HCT116 (cell line): ENCODE results near the gene PAX9. TPM values are rescaled to one million over a fixed set of nuclear protein-coding genes. Genes with fewer than 3 reads are reported as not detected.

Experiments
- ATF3 ChIP-seq: IDR thresholded peaks from 2 replicates; pipeline ENCODE4 v1.6.1; 2012
- EZH2phosphoT487 ChIP-seq: fragments of 200-600 bp; IDR thresholded peaks from 2 replicates; pipeline ENCODE4 v1.6.1; 2018; ENCODE audit warnings: antibody characterized with exemption, borderline replicate concordance
- FOSL1 ChIP-seq: IDR thresholded peaks from 2 replicates; pipeline ENCODE4 v1.6.1; 2012; ENCODE audit warnings: low read depth
- SIN3A ChIP-seq: IDR thresholded peaks from 2 replicates; pipeline ENCODE4 v1.6.1; 2012; ENCODE audit warnings: low read depth
- SRF ChIP-seq: IDR thresholded peaks from 2 replicates; pipeline ENCODE4 v1.6.1; 2012; ENCODE audit warnings: low read depth
- TCF7L2 ChIP-seq: IDR thresholded peaks from 2 replicates; pipeline ENCODE4 v1.7.0; 2011; ENCODE audit warnings: borderline replicate concordance, inconsistent platforms; ENCODE audit not compliant: insufficient read depth, insufficient read length; ENCODE audit errors: extremely low read depth
- ZBTB33 ChIP-seq: IDR thresholded peaks from 2 replicates; pipeline ENCODE4 v1.6.1; 2011; ENCODE audit warnings: mild to moderate bottlenecking, low read length, moderate library complexity; ENCODE audit not compliant: insufficient replicate concordance; ENCODE audit errors: extremely low read depth
- total RNA-seq: library from RNA; stranded (reverse); gene quantifications from one replicate; pipeline ENCODE4 v1.2.1, GENCODE V29; 2021; ENCODE audit not compliant: unreplicated experiment
- TF ChIP-seq, protein P1 (sequence below), 3 experiments: fragments of 200-600 bp in 1 of 3; sonication (generic) in 1 of 3; IDR thresholded peaks in 2 of 3; conservative IDR thresholded peaks in 1 of 3; 2 replicates each; pipeline ENCODE4 v1.5.1; 2012 to 2017; ENCODE audit warnings: low read depth in 2 of 3, low read length in 2 of 3, antibody characterized with exemption in 1 of 3, borderline replicate concordance in 1 of 3, control low read depth in 1 of 3, mild to moderate bottlenecking in 1 of 3, mixed read lengths in 1 of 3, mixed run types in 1 of 3, moderate library complexity in 1 of 3; ENCODE audit not compliant: insufficient read depth in 1 of 3

PAX9 gene
- total RNA-seq, 1 experiment from 2014 or later, result 5.2 TPM

GRCh38 chr14:36657399-36658122 lies 4.1 kb upstream of the PAX9 start (continued):
- TF ChIP-seq ZBTB33 (no peak), SIN3A (no peak), FOSL1 (no peak), TCF7L2 (no peak), EZH2phosphoT487 (no peak), SRF (no peak), ATF3 (no peak)
- TF ChIP-seq, protein P1, sequence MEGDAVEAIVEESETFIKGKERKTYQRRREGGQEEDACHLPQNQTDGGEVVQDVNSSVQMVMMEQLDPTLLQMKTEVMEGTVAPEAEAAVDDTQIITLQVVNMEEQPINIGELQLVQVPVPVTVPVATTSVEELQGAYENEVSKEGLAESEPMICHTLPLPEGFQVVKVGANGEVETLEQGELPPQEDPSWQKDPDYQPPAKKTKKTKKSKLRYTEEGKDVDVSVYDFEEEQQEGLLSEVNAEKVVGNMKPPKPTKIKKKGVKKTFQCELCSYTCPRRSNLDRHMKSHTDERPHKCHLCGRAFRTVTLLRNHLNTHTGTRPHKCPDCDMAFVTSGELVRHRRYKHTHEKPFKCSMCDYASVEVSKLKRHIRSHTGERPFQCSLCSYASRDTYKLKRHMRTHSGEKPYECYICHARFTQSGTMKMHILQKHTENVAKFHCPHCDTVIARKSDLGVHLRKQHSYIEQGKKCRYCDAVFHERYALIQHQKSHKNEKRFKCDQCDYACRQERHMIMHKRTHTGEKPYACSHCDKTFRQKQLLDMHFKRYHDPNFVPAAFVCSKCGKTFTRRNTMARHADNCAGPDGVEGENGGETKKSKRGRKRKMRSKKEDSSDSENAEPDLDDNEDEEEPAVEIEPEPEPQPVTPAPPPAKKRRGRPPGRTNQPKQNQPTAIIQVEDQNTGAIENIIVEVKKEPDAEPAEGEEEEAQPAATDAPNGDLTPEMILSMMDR (IDR thresholded peaks at IDR 0.05 in 2 of 3, conservative IDR thresholded peaks at IDR 0.05 in 1 of 3; ENCODE audit: borderline replicate concordance in 1 of 3, insufficient read depth in 1 of 3, low read depth in 2 of 3, low read length in 2 of 3), result no peak
